HG02938 (cell line): Measurements from ENCODE around the gene KCNA1.
"Not testable (repeated sequence)": the region's sequence is repeated elsewhere in the genome, so short reads cannot be mapped to it uniquely, and the experiment has no call there.

ENCODE experiments used
- ATAC-seq: cut with Tn5 transposase; IDR thresholded peaks from one replicate; pipeline ENCODE4 v1.9.1; 2021; ENCODE audit warnings: mild to moderate bottlenecking, moderate library complexity; ENCODE audit not compliant: unreplicated experiment

Gene KCNA1

DNA sequence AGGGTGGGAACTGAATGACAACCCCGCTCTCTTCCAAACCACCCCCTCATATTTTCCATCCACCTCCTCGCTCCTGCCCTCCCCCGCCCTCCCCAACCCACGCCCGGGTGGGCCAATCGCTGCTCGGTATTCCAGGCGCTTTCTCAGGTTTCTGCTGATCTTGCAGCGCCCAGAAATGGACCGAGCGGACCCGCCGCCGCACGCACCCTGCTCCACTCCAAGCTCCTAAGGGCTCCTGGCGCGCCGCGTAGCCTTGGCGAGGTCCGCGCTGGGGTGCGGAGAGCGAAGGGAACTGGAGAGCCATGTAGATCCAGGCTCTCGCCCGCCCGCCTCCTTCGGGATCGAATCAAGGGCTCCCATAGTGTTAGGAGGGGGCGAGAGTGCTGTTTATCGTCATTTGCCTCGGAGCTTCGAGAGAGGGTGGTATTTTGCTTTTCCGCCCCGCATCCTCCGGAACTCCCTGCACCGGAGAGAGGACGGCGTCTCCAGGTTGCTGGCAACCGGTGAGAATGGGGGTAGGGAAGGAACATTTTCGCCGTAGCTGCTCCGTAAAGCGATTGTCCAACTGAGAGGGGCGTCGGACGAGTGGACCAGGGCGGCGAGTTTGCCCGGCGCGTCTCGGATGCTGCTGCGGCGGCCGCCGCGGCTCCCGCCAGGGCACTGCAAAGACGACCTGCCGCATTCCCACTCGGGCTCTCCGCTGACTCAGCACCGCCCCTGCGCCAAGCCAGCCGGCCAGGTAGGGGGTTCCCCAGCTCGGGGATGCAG is at the start of gene KCNA1:
KCNA1 (plus strand) TSS at position 172 of the 768 bp plus-strand sequence. CDS start 1,474 bp downstream, outside the sequence.
- no peak for ATAC-seq

- ATAC-seq = no peak
These were observed 49.0 kb upstream of the KCNA1 start for GRCh38 chr12:4860741-4861140.

DNA sequence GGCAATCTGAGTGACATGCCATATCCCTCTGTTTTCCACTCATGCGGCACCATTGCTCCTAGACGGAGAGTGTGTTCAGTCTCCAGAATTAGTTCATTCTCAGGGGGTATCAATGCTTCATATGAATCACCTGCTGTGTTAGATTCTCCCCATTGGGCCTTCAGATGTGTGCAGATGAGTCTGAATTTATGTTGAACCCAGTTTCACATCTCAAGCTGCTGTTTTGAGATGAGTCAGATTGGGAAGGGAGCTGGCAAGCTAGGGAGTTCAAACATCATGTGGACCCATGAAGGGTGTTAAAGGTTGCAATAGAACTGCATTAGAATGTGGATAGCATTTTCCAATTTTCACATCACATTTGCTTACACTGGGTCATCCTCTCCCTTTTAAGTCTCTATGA is 46.9 kb upstream of the KCNA1 start:
- no peak for ATAC-seq

DNA sequence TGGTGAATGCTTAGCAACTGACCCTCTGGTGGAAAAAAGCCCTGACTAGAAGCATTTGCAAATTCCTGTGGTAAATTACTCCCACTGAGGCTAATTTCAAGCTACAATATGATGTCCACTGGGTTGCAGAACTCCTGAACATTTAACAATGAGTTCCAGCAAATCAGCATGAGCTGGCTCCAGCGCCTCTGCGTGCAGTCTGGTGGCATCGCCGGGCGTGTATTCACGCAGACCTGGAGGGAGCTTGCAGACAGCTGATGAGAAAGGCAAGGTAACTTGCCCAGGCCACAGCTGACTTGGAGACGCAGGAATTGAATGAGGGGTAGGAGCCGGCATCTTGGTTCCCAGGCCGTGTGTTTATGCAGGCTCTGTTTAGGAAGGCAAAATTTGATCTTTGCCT is 45.1 kb upstream of the KCNA1 start:
- no peak for ATAC-seq

- ATAC-seq = no peak
These were observed 44.5 kb upstream of the KCNA1 start for GRCh38 chr12:4865246-4865645.

DNA sequence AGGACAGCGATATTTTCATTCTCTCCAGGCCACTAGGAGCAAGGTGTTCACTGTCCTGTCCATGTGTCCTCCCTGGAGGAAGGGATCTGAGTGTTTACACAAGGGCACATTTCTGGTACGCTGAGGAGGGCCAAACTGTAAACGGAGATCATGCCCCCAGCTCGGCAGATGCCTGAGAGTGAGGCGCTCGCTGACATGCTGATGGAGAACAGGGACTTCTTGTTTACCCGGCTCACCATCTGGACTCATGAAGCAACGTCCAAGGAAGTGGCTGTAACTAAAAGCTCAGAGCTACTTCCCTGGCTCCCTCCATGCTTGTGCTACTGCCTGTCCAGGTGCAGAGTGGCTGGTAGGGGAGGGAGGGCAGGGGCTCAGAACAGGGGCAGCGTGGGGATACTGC is 43.4 kb upstream of the KCNA1 start:
- no peak for ATAC-seq

DNA sequence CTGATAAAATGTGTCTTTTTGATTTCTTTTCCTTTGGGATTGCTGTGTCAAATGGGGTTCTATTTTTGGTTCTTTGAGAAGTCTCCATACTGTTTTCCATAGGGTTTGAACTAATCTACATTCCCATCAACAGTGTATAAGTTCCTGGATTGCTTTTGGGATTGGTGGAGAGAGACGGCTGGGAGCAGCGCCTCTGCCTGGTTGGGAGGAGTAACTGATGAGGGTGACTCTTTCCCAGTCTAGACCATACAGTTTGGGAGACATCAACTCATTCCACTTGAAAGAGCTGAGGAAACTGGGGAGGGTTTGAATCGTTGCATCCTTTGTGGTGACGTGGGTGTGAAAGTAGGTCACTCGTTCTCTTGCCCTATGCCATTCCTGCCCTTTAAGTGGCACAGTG is 42.3 kb upstream of the KCNA1 start:
- no peak for ATAC-seq

DNA sequence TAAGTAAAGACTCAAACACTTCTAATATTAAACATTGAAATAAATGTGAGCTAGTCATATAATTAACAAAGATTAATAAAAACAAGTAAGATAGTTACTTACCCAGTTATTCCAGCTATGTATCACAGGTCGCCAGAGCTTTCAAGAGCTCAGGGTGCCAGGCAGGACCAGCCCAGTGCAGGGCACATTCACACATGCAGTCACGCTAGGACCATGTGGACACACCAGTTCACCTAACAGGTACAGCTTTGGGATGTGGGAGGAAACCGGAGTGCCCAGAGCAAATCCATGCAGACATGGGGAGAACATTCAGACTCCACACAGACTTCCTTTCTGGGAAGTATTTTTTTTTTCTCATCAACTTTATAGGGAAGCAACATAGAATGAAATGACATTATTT is 39.3 kb upstream of the KCNA1 start:
- no peak for ATAC-seq

DNA sequence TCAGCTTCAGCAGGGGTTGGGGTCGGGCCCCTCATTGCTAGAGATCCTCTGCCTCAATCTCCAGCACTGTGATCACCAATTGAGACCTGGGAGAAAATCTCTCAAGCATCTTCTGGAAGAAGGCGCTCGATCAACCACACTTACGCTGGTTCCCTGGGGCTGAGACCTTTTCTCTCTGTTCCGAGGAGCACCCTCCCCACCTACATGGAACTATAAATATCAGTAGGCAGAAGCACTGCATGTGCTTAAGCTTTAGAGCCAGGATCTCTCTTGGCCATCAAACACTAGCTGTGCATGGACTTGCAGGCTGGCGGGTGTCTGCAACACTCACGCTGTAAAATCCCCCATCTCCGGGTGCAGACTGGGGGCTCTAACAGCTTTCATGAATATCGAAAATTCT is 38.2 kb upstream of the KCNA1 start:
- no peak for ATAC-seq

GRCh38 chr12:4873947-4874346 is 35.8 kb upstream of the KCNA1 start:
- ATAC-seq = no peak

DNA sequence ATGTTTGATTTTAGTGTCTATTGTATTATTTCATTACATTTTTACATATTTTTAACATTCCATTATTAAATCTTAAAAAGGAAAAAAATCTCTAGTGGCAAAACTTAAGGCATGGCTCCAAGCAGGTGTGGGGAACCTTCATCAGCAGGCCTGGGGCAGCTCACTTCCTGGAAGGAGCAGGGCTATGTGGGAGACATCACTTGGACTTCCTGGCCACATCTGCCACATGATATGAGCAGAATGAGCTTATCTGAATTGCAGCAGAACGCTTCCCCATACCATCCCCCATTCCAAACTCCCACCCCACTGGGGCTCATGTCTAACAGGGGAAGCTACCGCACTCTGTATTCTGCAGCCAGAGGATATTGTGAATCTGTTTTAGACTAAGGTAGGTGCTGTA is 35.0 kb upstream of the KCNA1 start:
- ATAC-seq = no peak

- not testable (repeated sequence) for ATAC-seq
These were observed 30.2 kb upstream of the KCNA1 start for GRCh38 chr12:4879481-4879880.

DNA sequence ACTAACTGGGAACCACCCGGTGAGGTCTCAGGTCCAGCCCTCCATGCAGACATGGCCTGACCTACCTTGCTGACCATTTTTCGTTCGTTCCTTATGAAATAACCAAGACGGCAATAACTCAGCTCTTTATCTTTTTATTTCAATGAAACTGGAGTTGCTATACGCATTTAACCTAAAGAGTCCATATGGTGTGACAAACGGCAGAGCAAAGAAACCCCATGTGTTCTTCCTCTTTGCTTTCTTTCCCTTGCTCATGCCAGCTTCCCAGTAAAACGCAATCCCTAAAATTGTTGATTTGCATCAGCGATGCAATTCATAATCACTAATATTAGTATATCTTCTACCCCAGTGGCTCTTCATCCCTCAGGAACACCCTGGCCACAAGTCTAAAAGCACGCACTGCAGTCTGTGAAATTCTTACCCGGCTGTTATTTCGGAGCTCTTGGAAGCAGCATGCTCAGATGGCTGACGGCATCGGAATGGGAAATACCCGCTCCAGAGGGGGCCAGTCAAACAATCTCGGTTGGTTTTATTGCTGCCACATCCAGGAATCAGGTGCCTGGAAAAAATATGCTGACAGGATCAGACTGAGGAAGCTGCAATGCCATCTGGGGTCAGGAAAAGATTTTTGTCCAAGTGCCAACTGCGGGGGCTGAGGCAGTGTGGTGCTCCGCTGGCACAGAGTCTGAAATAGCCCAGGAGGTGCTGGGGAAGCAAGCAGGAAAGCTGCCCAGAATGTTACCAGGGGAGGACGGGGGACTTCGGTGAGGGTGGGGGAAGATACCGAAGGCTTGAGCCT is 28.2 kb upstream of the KCNA1 start:
- no peak for ATAC-seq

DNA sequence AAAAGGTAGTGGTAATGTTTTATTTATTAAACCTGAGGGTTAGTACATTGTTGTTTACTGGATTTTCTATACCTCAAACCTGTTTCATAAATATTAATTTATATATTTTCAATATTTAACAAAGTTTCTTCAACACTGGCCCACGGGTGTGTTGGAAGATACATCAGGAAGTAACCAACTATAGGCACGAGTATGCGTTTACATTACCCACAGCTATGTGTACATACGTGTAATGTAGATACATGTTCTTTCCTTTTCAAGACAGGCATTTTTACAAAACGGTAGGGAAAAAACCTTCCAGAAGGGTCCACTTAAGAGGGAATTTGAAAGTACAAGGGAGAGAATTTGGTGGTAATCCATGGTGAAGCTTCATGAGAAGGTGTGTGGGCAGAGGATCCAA is 17.8 kb upstream of the KCNA1 start:
- ATAC-seq = no peak

DNA sequence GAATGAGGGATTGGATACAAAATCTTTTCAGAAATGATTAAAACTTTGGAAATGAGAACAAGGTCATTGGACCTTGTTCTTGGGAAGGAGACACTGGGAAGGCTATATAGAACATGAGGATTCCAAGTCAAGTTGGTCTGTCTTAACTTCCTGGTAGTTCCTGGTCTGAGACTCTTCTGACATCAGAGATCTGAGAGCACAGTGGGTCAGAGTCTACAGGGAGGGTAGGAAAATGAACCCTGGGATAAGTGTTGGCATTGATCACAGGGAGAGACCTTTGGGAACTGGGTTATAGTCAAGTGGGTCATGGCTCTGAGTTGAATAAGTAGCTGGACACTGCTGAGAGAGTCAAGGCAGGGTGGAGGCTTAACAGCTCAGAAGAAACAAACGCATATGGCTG is 17.3 kb upstream of the KCNA1 start:
- ATAC-seq = no peak

GRCh38 chr12:4894019-4894418 is 15.7 kb upstream of the KCNA1 start:
- ATAC-seq = no peak

- ATAC-seq = no peak
These were observed 10.3 kb upstream of the KCNA1 start for GRCh38 chr12:4899364-4899763.

DNA sequence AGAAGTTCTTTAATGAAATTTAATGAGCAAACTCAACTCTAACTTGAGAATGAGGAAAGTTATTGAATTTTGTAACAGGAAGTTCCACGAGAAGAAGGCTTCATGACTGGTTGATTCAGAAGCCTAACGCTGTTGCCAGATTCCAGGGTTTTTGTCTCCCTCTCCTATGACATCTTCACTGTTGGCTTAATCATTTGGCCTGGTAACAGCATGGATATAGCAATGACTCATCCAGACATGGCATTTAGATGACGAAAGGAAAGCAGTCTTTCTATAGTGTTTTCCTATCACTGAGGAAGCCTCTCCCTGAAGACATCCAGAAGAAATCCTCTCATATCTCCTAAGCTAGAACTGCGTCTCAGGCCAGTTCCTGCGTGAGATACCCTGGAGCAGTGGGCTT is 9.4 kb upstream of the KCNA1 start:
- no peak for ATAC-seq

DNA sequence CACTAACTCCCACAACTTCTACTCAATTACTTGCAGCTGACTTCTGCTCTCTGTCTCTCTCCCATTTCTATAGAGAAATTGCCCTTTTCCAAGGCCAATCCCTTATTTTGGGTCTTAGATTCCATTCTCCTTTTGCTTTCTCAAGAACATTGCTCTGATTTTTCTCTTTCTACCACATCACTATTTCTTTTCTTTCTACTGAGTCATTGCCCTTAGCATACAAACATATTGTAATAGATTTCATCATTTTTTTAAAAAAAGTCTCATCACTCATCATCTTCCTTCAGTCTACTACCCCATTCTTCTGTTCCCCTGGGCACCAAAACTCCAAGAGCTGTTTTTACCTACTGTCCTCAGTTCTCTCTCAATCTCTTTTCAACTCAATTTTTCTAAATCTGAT is 4.4 kb upstream of the KCNA1 start:
- no peak for ATAC-seq

DNA sequence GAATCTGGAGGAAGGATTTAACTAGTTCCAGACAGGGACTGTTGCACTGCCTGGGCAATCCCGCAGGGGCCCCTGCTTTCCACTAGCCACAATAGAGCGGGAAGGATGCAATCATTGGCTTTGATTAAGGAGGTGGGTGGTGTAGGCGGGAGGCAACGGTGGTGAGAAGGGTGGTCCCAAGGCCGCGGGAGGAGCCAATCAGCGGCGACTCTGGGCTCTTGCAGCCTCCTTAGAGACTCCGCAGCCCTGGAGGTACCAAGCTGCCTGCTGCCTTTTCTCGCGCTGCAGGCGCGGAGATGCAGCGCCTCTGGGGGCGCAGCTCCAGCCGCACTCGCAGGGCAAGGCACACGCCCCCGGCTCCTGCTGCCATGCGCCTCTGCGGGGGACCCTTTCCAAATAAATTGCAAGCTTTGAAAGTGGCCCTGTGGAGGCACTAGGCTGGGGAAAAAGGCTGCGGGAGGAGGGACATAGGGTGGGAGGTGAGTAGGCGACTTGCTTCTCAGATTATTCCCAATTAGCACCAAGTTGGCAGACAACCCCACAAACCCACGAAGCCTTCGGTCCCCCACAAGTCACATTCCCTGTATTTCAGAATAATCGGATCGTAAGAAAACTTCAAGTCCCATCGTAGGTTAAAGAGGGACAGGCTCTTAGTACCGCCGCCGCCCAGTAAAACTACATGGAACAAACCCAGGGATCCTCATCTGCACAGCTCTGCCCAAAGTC is 858 bp upstream of the KCNA1 start:
- ATAC-seq = no peak

GRCh38 chr12:4909410-4909733 is 333 bp upstream of the KCNA1 start:
- ATAC-seq = no peak
